HL-60 (cell line): ENCODE measurements around the gene DOCK1.
"Not testable (repeated sequence)": the region's sequence is repeated elsewhere in the genome, so short reads cannot be mapped to it uniquely, and the experiment has no call there.

Source experiments
- DNase-seq, 2 experiments: peaks; one replicate each; pipeline ENCODE4 v3.0.0-alpha.2; 2010 to 2020; ENCODE audit warnings: low read depth in 1 of 2, low spot score in 1 of 2
- H3K27ac ChIP-seq: fragments of 250-450 bp; sonication (Bioruptor Pico); replicated peaks from 2 replicates; pipeline ENCODE4 v1.5.1; 2020; ENCODE audit warnings: mild to moderate bottlenecking, moderate library complexity
- H3K27me3 ChIP-seq: fragments of 250-450 bp; sonication (Bioruptor Pico); 2 replicates; pipeline ENCODE4 v1.5.1; 2021; ENCODE audit warnings: mild to moderate bottlenecking, moderate library complexity; ENCODE audit not compliant: insufficient read depth, poor library complexity, severe bottlenecking
- H3K4me3 ChIP-seq: replicated peaks from 2 replicates; pipeline ENCODE4 v1.5.1; 2011; ENCODE audit warnings: mild to moderate bottlenecking, control low read depth, low read length; ENCODE audit not compliant: insufficient read depth
- GABPA ChIP-seq: IDR thresholded peaks from 2 replicates; pipeline ENCODE4 v1.6.1; 2012; ENCODE audit warnings: low read depth
- POLR2AphosphoS5 ChIP-seq: IDR thresholded peaks from 2 replicates; pipeline ENCODE4 v1.6.1; 2012; ENCODE audit warnings: low read depth
- SPI1 ChIP-seq: IDR thresholded peaks from 2 replicates; pipeline ENCODE4 v1.6.1; 2012; ENCODE audit warnings: low read depth, mild to moderate bottlenecking, borderline replicate concordance
- TF ChIP-seq, protein P1 (sequence below): IDR thresholded peaks from one replicate; pipeline ENCODE4 v1.5.1; 2011; ENCODE audit warnings: low read length, control low read depth, inconsistent platforms; ENCODE audit not compliant: insufficient read depth
- TF ChIP-seq, protein P2 (sequence below): IDR thresholded peaks from 2 replicates; pipeline ENCODE4 v1.6.1; 2012; ENCODE audit warnings: low read depth; ENCODE audit not compliant: insufficient replicate concordance

DOCK1 gene

DNA sequence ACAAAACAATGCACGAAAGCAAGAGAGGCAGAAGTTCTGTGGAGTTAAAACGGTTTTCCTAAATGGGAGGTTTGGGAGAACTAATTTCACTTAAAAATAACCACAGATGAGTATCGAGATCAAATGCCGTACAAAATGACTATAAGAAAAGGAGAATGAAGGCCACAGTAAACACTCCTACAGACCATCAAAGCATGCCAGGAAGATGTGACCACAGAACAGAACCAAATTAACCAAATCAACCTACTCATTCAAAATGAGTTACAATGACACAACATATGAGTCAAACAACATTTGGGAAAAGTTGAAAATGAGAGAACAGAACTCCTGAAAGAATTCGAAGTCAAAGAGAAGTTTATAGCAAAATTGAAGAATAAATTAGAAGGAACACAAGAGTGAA is 24.3 kb upstream of the DOCK1 start:
- TF ChIP-seq, protein P1, sequence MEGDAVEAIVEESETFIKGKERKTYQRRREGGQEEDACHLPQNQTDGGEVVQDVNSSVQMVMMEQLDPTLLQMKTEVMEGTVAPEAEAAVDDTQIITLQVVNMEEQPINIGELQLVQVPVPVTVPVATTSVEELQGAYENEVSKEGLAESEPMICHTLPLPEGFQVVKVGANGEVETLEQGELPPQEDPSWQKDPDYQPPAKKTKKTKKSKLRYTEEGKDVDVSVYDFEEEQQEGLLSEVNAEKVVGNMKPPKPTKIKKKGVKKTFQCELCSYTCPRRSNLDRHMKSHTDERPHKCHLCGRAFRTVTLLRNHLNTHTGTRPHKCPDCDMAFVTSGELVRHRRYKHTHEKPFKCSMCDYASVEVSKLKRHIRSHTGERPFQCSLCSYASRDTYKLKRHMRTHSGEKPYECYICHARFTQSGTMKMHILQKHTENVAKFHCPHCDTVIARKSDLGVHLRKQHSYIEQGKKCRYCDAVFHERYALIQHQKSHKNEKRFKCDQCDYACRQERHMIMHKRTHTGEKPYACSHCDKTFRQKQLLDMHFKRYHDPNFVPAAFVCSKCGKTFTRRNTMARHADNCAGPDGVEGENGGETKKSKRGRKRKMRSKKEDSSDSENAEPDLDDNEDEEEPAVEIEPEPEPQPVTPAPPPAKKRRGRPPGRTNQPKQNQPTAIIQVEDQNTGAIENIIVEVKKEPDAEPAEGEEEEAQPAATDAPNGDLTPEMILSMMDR: no peak
- DNase-seq: no peak
- H3K27me3 ChIP-seq: no peaks in the 10 kb centered on the region

DNA sequence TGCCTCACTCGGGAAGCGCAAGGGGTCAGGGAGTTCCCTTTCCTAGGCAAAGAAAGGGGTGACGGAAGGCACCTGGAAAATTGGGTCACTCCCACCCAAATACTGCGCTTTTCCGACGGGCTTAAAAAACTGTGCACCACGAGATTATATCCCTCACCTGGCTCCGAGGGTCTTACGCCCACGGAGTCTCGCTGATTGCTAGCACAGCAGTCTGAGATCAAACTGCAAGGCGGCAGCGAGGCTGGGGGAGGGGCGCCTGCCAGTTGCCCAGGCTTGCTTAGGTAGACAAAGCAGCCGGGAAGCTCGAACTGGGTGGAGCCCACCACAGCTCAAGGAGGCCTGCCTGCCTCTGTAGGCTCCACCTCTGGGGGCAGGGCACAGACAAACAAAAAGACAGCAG is 23.2 kb upstream of the DOCK1 start:
- DNase-seq, H3K27ac ChIP-seq, H3K27me3 ChIP-seq, H3K4me3 ChIP-seq: not testable (repeated sequence)

More for the DNA sequence above, 24.3 kb upstream of the DOCK1 start:
- H3K27ac ChIP-seq: no peak overlapping the region
- H3K4me3 ChIP-seq: no peak overlapping the region

DNA sequence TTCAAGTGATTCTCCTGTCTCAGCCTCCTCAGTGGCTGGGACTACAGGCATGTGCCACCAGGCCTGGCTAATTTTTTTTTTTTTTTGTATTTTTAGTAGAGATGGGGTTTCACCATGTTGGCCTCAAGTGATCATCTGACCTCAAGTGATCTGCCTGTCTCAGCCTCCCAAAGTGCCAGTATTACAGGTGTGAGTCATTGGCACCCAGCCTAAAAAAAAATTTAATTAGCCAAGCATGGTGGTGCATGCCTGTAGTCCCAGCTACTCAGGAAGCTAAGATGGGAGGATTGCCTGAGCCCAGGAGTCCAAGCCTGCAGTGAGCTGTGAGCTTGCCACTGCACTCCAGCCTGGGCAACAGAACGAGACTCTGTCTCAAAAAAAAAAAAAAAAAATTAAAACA is 16.8 kb upstream of the DOCK1 start:
- not testable (repeated sequence) for H3K4me3 ChIP-seq, H3K27ac ChIP-seq, DNase-seq, H3K27me3 ChIP-seq

DNA sequence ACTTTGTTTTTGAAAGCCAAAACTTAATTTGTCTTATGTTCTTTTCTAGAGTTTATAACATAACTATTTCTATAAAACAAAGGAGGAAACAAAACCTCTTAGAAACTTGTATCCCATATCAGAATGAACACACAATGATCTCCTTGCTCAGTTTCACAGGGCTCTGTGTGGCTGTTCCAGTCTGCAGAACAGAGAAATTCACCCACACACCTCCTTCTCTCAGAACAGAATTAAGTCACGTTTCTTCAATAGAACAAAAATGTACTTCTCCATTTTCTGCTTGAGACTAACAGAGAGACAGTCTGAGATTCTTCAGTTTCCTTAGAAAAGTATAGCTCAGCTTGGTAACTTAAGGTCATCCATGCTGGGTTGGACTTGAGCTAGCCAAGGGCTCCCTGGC is 15.8 kb upstream of the DOCK1 start:
- no peak overlapping the region for H3K4me3 ChIP-seq
- no peak overlapping the region for H3K27ac ChIP-seq
- TF ChIP-seq POLR2AphosphoS5: no peak
- TF ChIP-seq SPI1: no peak
- TF ChIP-seq GABPA: no peak
- TF ChIP-seq, protein P1: no peak
- TF ChIP-seq, protein P2, sequence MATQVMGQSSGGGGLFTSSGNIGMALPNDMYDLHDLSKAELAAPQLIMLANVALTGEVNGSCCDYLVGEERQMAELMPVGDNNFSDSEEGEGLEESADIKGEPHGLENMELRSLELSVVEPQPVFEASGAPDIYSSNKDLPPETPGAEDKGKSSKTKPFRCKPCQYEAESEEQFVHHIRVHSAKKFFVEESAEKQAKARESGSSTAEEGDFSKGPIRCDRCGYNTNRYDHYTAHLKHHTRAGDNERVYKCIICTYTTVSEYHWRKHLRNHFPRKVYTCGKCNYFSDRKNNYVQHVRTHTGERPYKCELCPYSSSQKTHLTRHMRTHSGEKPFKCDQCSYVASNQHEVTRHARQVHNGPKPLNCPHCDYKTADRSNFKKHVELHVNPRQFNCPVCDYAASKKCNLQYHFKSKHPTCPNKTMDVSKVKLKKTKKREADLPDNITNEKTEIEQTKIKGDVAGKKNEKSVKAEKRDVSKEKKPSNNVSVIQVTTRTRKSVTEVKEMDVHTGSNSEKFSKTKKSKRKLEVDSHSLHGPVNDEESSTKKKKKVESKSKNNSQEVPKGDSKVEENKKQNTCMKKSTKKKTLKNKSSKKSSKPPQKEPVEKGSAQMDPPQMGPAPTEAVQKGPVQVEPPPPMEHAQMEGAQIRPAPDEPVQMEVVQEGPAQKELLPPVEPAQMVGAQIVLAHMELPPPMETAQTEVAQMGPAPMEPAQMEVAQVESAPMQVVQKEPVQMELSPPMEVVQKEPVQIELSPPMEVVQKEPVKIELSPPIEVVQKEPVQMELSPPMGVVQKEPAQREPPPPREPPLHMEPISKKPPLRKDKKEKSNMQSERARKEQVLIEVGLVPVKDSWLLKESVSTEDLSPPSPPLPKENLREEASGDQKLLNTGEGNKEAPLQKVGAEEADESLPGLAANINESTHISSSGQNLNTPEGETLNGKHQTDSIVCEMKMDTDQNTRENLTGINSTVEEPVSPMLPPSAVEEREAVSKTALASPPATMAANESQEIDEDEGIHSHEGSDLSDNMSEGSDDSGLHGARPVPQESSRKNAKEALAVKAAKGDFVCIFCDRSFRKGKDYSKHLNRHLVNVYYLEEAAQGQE: no peak
- no peak for DNase-seq
- H3K27me3 ChIP-seq: no peaks in the 10 kb centered on the region

DNA sequence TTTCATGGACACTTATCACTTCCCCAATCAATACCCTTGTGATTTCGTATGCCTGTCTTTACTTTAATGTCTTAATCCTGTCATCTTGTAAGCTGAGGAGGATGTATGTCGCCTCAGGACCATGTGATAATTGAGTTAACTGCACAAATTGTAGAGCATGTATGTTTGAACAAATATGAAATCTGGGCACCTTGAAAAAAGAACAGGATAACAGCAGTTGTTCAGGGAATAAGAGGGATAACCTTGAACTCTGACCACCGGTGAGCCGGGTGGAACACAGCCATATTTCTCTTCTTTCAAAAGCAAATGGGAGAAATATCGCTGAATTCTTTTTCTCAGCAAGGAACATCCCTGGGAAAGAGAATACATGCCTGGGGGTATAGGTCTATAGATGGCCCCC is 14.4 kb upstream of the DOCK1 start:
- DNase-seq, H3K4me3 ChIP-seq, H3K27ac ChIP-seq, H3K27me3 ChIP-seq: not testable (repeated sequence)

DNA sequence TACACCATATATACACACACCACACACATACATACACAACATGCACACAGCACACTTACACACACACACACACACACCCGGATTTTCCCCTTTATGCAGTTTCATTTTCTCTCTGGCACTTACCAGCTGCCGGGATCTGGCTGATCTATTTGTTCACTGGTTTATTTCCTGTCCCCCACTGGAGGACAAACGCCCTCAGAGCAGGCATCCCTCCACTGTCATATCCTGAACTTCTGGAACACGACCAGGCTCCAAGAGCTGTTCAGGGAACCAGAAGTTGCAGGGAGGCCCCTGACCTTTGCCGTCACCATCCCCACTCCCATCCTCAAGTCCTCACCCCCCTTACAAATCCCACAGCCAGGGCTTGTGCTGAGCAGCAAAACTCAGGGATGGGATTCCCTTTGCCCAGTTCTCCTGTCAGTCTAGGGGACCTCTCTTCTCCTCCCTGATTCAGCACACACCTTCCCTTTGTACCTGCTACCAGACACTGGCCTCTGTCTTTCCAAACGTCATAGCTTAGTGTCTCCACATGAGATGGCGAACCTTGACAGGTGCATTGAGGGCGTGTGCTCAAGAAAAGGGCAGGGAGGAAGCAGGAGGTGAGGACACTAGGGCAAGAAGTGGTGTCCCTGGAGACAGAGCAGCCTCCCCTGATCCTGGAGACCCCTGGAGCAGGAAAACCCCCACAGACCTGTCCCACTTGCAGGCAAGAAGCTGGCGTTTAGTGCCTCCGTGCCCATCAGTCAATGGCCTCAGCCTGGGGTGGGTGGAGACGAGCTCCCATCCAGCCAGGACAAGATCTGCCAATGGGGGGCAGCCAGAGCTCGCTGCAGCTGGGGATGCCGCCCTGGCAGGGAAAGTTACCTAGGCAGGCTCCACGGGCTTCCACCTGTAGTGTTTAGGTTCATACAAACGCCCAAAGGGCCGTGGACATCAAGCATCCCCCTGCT is 12.7 kb upstream of the DOCK1 start:
- H3K4me3 ChIP-seq: no peak overlapping the region
- no peak overlapping the region for H3K27ac ChIP-seq
- TF ChIP-seq, protein P1: no peak
- TF ChIP-seq GABPA (no peak), POLR2AphosphoS5 (no peak), SPI1 (no peak)
- TF ChIP-seq, protein P2: no peak
- no peaks in the 10 kb centered on the region for H3K27me3 ChIP-seq
- DNase-seq: no peak
